GM12874 (cell line): Measurements from ENCODE around the gene CDH20.

Experiments used
- CTCF ChIP-seq: IDR thresholded peaks from 2 replicates; pipeline ENCODE4 v1.5.1; 2011; ENCODE audit warnings: low read depth, mild to moderate bottlenecking, control low read depth, low read length, moderate library complexity; ENCODE audit not compliant: insufficient read depth

CDH20 gene

GRCh38 chr18:61333271-61333745 is at the start of gene CDH20:
Gene CDH20, plus strand, starts transcription at chr18:61333430.
- TF ChIP-seq CTCF: no peak

GRCh38 chr18:61284039-61284438 is 49.2 kb upstream of the CDH20 start:
- no peak for TF ChIP-seq CTCF

- TF ChIP-seq CTCF: no peak
Measured at GRCh38 chr18:61285777-61286176, 47.5 kb upstream of the CDH20 start.

- TF ChIP-seq CTCF: no peak
Measured at GRCh38 chr18:61286867-61287266, 46.4 kb upstream of the CDH20 start.

GRCh38 chr18:61290616-61291015 is 42.6 kb upstream of the CDH20 start:
- TF ChIP-seq CTCF: no peak

- TF ChIP-seq CTCF: no peak
Measured at GRCh38 chr18:61292280-61293035, 40.8 kb upstream of the CDH20 start.

- no peak for TF ChIP-seq CTCF
Measured at GRCh38 chr18:61295153-61295552, 38.1 kb upstream of the CDH20 start.

GRCh38 chr18:61308004-61308403 is 25.2 kb upstream of the CDH20 start:
- TF ChIP-seq CTCF: no peak
